K562 (cell line): ENCODE measurements around the gene MYRIP. TPM values are rescaled to one million over a fixed set of nuclear protein-coding genes. Genes with fewer than 3 reads are reported as not detected.

Source experiments
- ATAC-seq: fragments of 200-7000 bp; cut with Tn5 transposase; 3 replicates; pipeline ENCODE4 v1.9.1; 2020; ENCODE audit warnings: moderate library complexity
- BruUV-seq: library from RNA; stranded (reverse); fragments of 400-500 nt; replicated peaks from 2 replicates; lab custom pipeline; 2021; lab: Mats Ljungman, UMichigan
- CTCF ChIA-PET: fragments of 300-600 bp; formaldehyde crosslinking; extraction: SDS; loops from one replicate; lab custom pipeline; 2021; ENCODE audit warnings: low intra/inter-chr PET ratio; lab: Yijun Ruan, JAX
- POLR2A ChIA-PET: fragments of 300-600, 350-650 bp; sonication (Branson Sonifier 250); formaldehyde crosslinking; extraction: SDS; loops from one replicate; lab custom pipeline; 2021; ENCODE audit warnings: antibody characterized with exemption, inconsistent platforms; lab: Yijun Ruan, JAX
- DNase-seq, 4 experiments: peaks; one replicate each; pipeline versions ENCODE4 v3.0.0 to v3.0.0-alpha.2; 2011 to 2018; ENCODE audit warnings: low spot score in 3 of 4, mixed read lengths in 3 of 4; ENCODE audit errors: extremely low read depth in 1 of 4
- FAIRE-seq: peaks from 2 replicates; lab custom pipeline; 2011; peaks lifted over from hg19 to GRCh38; lab: Jason Lieb, UNC
- H2AFZ ChIP-seq: 2 replicates; pipeline ENCODE4 v1.6.0; 2011; ENCODE audit warnings: low read depth, low read length, control low read depth, inconsistent platforms
- H3K27ac ChIP-seq: fragments of 200-600 bp; 3 replicates; pipeline ENCODE4 v1.8.0; 2011; ENCODE audit warnings: low read depth, mild to moderate bottlenecking, control low read depth, inconsistent platforms, low read length, moderate library complexity, mixed read lengths; ENCODE audit errors: extremely low read depth
- H3K27me3 ChIP-seq, 2 experiments: fragments of 300-600 bp in 1 of 2; 2 replicates in 1 of 2; 3 replicates in 1 of 2; pipeline versions ENCODE4 v1.6.0 to v1.8.0; 2011; ENCODE audit warnings: inconsistent platforms in 2 of 2, low read length in 2 of 2, mild to moderate bottlenecking in 1 of 2, mixed read lengths in 1 of 2, moderate library complexity in 1 of 2; ENCODE audit not compliant: control insufficient read depth in 2 of 2, insufficient read depth in 2 of 2
- H3K36me3 ChIP-seq: fragments of 300-600 bp; 3 replicates; pipeline ENCODE4 v1.8.0; 2011; ENCODE audit warnings: mild to moderate bottlenecking, low read length, inconsistent platforms; ENCODE audit not compliant: control insufficient read depth, insufficient read depth
- H3K4me1 ChIP-seq, 2 experiments: fragments of 200-600 bp in 1 of 2; replicated peaks in 1 of 2; 2 replicates in 1 of 2; 3 replicates in 1 of 2; pipeline versions ENCODE4 v1.5.1 to v1.8.0; 2011; ENCODE audit warnings: inconsistent platforms in 2 of 2, low read length in 2 of 2, mild to moderate bottlenecking in 1 of 2, mixed read lengths in 1 of 2, moderate library complexity in 1 of 2; ENCODE audit not compliant: control insufficient read depth in 2 of 2, insufficient read depth in 2 of 2
- H3K4me2 ChIP-seq: 2 replicates; pipeline ENCODE4 v1.6.1; 2011; ENCODE audit warnings: low read length, control low read depth, inconsistent platforms, mixed read lengths; ENCODE audit not compliant: insufficient read depth
- H3K4me3 ChIP-seq: fragments of 200-600 bp; sonication (generic), shearing (Covaris generic); 2 replicates; pipeline ENCODE4 v1.5.1; 2016; ENCODE audit warnings: control low read depth, inconsistent platforms
- H3K79me2 ChIP-seq: fragments of 200-600 bp; 3 replicates; pipeline ENCODE4 v1.8.0; 2011; ENCODE audit warnings: low read length, inconsistent platforms; ENCODE audit not compliant: control insufficient read depth, insufficient read depth
- H3K9ac ChIP-seq, 2 experiments: 2 replicates each; pipeline versions ENCODE4 v1.6.0 to v1.6.1; 2011; ENCODE audit warnings: low read depth in 2 of 2, low read length in 2 of 2, control low read depth in 1 of 2, inconsistent platforms in 1 of 2, mild to moderate bottlenecking in 1 of 2, mixed read lengths in 1 of 2; ENCODE audit not compliant: insufficient read depth in 1 of 2
- H3K9me1 ChIP-seq: one replicate; pipeline ENCODE4 v1.6.0; 2011; ENCODE audit warnings: inconsistent platforms, mild to moderate bottlenecking, low read length, moderate library complexity; ENCODE audit not compliant: control insufficient read depth, insufficient read depth
- H3K9me3 ChIP-seq: replicated peaks from 2 replicates; pipeline ENCODE4 v1.5.1; 2011; ENCODE audit warnings: low read depth, low read length, inconsistent platforms; ENCODE audit not compliant: control insufficient read depth, insufficient read depth
- H4K20me1 ChIP-seq: replicated peaks from 2 replicates; pipeline ENCODE4 v1.6.1; 2011; ENCODE audit warnings: low read length, inconsistent platforms, mixed read lengths; ENCODE audit not compliant: control insufficient read depth, insufficient read depth
- BMI1 ChIP-seq: fragments of 150-350 bp; IDR thresholded peaks from 2 replicates; pipeline ENCODE4 v1.6.1; 2014; ENCODE audit warnings: low read length
- MAFK ChIP-seq: IDR thresholded peaks from 2 replicates; pipeline ENCODE4 v1.6.1; 2011; ENCODE audit warnings: low read length, improper control_type of control experiment
- PRMT5 ChIP-seq: sonication (generic); formaldehyde crosslinking; IDR thresholded peaks from 2 replicates; pipeline ENCODE4 v1.5.0; 2020; ENCODE audit warnings: missing genetic modification reagents
- ZNF124 ChIP-seq: sonication (generic); formaldehyde crosslinking; IDR thresholded peaks from 2 replicates; pipeline ENCODE4 v1.8.1; 2022; ENCODE audit warnings: missing genetic modification reagents
- ZNF140 ChIP-seq: fragments of 250-450 bp; sonication (Bioruptor Pico); IDR thresholded peaks from 2 replicates; pipeline ENCODE4 v1.8.0; 2021; ENCODE audit warnings: moderate library complexity, mild to moderate bottlenecking, inconsistent platforms
- ZNF217 ChIP-seq: sonication (generic); formaldehyde crosslinking; IDR thresholded peaks from 2 replicates; pipeline ENCODE4 v1.8.0; 2022; ENCODE audit warnings: mild to moderate bottlenecking, missing genetic modification reagents
- ZNF583 ChIP-seq: fragments of 250-450 bp; sonication (Bioruptor Pico); IDR thresholded peaks from 2 replicates; pipeline ENCODE4 v1.4.0; 2020
- ZNF699 ChIP-seq: fragments of 250-450 bp; sonication (Bioruptor Pico); IDR thresholded peaks from 2 replicates; pipeline ENCODE4 v1.8.0; 2021; ENCODE audit warnings: mild to moderate bottlenecking, moderate library complexity; ENCODE audit not compliant: insufficient replicate concordance
- ZNF77 ChIP-seq: fragments of 250-450 bp; sonication (Bioruptor Pico); IDR thresholded peaks from 2 replicates; pipeline ENCODE4 v1.5.0; 2020
- WGBS: fragments of 100-300 bp; shearing (Covaris generic); methylation state at CpG from one replicate; pipeline ENCODE4 v1.1.6; 2016; ENCODE audit warnings: low coverage, mixed read lengths; ENCODE audit not compliant: insufficient coverage; ENCODE audit errors: missing lambda C conversion rate; 5-methylcytosine and 5-hydroxymethylcytosine counted together
- in situ Hi-C: fragments of 300-500 bp; cut with MboI; formaldehyde crosslinking; loops from 4 replicates; pipeline ENCODE4 v1.15.0; 2018; ENCODE audit warnings: inconsistent platforms, mixed read lengths
- intact Hi-C: fragments of 100-400 bp; cut with micrococcal nuclease; formaldehyde crosslinking; loops from 2 replicates; pipeline ENCODE4 v1.14.2; 2022
- polyA plus RNA-seq, 8 experiments: library from polyadenylated mRNA; depleted of rRNA in 4 of 8; stranded (reverse) in 5 of 8; unstranded in 3 of 8; fragments of >200 nt; fragmentation: Nextera tagmentation in 2 of 8; fragmentation: Illumina TruSeq in 1 of 8; extraction: Ambion mirVana in 2 of 8; extraction: Trizol in 1 of 8; gene quantifications; 2 replicates each; pipeline versions ENCODE4 v1.2.1 to v1.2.3, GENCODE V29; 2011 to 2014; ENCODE audit warnings: inconsistent platforms in 1 of 8, missing spikeins in 1 of 8
- total RNA-seq, 7 experiments: library from RNA; depleted of rRNA in 6 of 7; stranded (reverse); fragments of >200 nt in 6 of 7; fragmentation: Illumina TruSeq in 2 of 7; extraction: Trizol in 2 of 7; gene quantifications; 2 replicates each; pipeline versions ENCODE4 v1.2.1 to v1.2.3, GENCODE V29; 2011 to 2021; ENCODE audit warnings: low replicate concordance in 1 of 7
- TF ChIP-seq, protein P1 (sequence below): fragments of 450-650 bp; formaldehyde crosslinking; IDR thresholded peaks from 2 replicates; pipeline ENCODE4 v1.4.0; 2020; ENCODE audit warnings: mild to moderate bottlenecking

The MYRIP gene
- total and polyA plus RNA-seq, 9 of the 15 experiments (the other 6 are each of a cell fraction or from before 2014, with no cell fraction given): 0.03 to 0.12 TPM; not detected in 7

DNA sequence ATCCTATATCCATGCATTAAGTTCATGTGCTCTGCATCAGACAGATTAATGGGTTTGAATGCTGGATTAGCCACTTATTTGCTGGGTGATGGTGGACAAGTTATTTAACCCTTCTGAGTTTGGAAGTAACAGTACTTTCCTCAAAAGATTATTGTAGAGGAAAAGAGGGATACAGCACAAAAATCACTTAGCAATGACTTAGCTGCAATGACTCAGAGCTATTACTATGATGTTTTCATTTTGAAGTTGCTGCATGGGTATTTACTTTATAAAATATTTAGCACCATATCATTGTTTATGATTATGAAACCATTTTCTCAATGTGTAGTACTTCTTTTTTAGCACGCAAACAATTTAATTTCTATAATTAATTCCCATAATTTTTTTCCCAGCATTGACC is 248.4 kb downstream of the MYRIP start:
- Histone ChIP-seq H3K9me3 (no peaks in the 10 kb centered on the region), H3K36me3 (no peaks in the 10 kb centered on the region), H3K4me1 (no peaks in the 10 kb centered on the region), H3K27ac (no peak overlapping the region), H3K4me2 (no peak overlapping the region), H3K4me3 (no peak overlapping the region), H3K9me1 (no peaks in the 10 kb centered on the region), H2AFZ (no peak overlapping the region), H3K9ac (no peak overlapping the region), H3K27me3 (no peaks in the 10 kb centered on the region), H3K79me2 (no peaks in the 10 kb centered on the region), H4K20me1 (no peaks in the 10 kb centered on the region)
- no peak for ATAC-seq
- in situ Hi-C loops (no loop called here), intact Hi-C loops (no loop called here)
- no TSS peak for BruUV-seq
- ChIA-PET CTCF (no interaction called here), POLR2A (no interaction called here)
- no peak for TF ChIP-seq ZNF583 (CRISPR knock-in tag)
- TF ChIP-seq ZNF217 (CRISPR knock-in tag): no peak
- no peak for TF ChIP-seq PRMT5 (CRISPR knock-in tag)
- no peak for TF ChIP-seq ZNF699 (CRISPR knock-in tag)
- TF ChIP-seq ZNF124 (CRISPR knock-in tag): no peak
- TF ChIP-seq ZNF140 (CRISPR knock-in tag): no peak
- no peak for TF ChIP-seq MAFK
- TF ChIP-seq ZNF77 (CRISPR knock-in tag): no peak
- TF ChIP-seq BMI1: no peak
- TF ChIP-seq, protein P1, sequence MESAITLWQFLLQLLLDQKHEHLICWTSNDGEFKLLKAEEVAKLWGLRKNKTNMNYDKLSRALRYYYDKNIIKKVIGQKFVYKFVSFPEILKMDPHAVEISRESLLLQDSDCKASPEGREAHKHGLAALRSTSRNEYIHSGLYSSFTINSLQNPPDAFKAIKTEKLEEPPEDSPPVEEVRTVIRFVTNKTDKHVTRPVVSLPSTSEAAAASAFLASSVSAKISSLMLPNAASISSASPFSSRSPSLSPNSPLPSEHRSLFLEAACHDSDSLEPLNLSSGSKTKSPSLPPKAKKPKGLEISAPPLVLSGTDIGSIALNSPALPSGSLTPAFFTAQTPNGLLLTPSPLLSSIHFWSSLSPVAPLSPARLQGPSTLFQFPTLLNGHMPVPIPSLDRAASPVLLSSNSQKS (CRISPR knock-in tag): no peak
- no peak for DNase-seq
- no peak for FAIRE-seq
- 0% methylated on average over 1 of the region's 1 CpG for WGBS
